OCI-LY3 (cell line): ENCODE results near the gene SIK2.

Source experiments
- CTCF ChIP-seq: fragments of 200-600, 300-600 bp; sonication (generic); IDR thresholded peaks from 2 replicates; pipeline ENCODE4 v1.5.1; 2014; ENCODE audit warnings: antibody characterized with exemption, low read length, low read depth
- EZH2phosphoT487 ChIP-seq: fragments of 200-600 bp; shearing (Covaris generic); IDR thresholded peaks from 2 replicates; pipeline ENCODE4 v1.6.1; 2018; ENCODE audit warnings: antibody characterized with exemption, mixed run types, low read depth

- TF ChIP-seq CTCF (no peak), EZH2phosphoT487 (no peak)
These were observed 147.4 kb downstream of the SIK2 start for GRCh38 chr11:111749646-111750045.
